ENCODE results near the gene CAPN7.
"Not testable (repeated sequence)": the region's sequence is repeated elsewhere in the genome, so short reads cannot be mapped to it uniquely, and the experiment has no call there.

Gene CAPN7

GRCh38 chr3:15181511-15181910 lies 24.5 kb upstream of the CAPN7 start:
- TF ChIP-seq CTCF (IDR thresholded peaks at IDR 0.05; ENCODE audit: insufficient read depth, missing control alignments) = no peak
- no peak for FAIRE-seq
- no peak for DNase-seq (ENCODE audit: insufficient read length, low spot score)

DNA sequence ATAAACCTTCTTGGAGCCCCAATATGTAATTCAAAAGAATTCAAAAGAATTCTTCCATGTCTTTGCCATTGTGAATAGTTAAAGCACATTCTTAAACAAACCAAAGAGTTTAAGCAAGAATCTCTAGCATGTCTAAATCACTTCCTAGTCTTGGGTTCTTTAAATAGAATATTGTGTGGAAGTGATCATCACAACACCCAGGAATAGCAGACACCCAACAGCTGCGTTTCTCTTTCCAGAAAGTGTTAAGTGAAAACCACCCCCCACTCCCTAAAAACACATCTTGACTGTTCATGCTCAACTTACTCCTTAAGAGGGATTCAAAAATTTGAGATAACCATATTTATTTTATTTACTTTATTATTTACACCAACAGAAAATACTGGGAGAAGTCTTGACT lies 24.1 kb upstream of the CAPN7 start:
- FAIRE-seq (no peak), DNase-seq (ENCODE audit: insufficient read length, low spot score) (no peak)
- no peak for TF ChIP-seq CTCF (IDR thresholded peaks at IDR 0.05; ENCODE audit: insufficient read depth, missing control alignments)

GRCh38 chr3:15183011-15183410 lies 23.0 kb upstream of the CAPN7 start:
- FAIRE-seq (no peak), DNase-seq (ENCODE audit: insufficient read length, low spot score) (no peak)
- TF ChIP-seq CTCF (IDR thresholded peaks at IDR 0.05; ENCODE audit: insufficient read depth, missing control alignments) = no peak

GRCh38 chr3:15185404-15185803 lies 20.6 kb upstream of the CAPN7 start:
- DNase-seq (ENCODE audit: insufficient read length, low spot score) (no peak), FAIRE-seq (no peak)
- TF ChIP-seq CTCF (IDR thresholded peaks at IDR 0.05; ENCODE audit: insufficient read depth, missing control alignments) = no peak

GRCh38 chr3:15186101-15186476 lies 20.0 kb upstream of the CAPN7 start:
- FAIRE-seq (no peak), DNase-seq (ENCODE audit: insufficient read length, low spot score) (no peak)
- no peak for TF ChIP-seq CTCF (IDR thresholded peaks at IDR 0.05; ENCODE audit: insufficient read depth, missing control alignments)

DNA sequence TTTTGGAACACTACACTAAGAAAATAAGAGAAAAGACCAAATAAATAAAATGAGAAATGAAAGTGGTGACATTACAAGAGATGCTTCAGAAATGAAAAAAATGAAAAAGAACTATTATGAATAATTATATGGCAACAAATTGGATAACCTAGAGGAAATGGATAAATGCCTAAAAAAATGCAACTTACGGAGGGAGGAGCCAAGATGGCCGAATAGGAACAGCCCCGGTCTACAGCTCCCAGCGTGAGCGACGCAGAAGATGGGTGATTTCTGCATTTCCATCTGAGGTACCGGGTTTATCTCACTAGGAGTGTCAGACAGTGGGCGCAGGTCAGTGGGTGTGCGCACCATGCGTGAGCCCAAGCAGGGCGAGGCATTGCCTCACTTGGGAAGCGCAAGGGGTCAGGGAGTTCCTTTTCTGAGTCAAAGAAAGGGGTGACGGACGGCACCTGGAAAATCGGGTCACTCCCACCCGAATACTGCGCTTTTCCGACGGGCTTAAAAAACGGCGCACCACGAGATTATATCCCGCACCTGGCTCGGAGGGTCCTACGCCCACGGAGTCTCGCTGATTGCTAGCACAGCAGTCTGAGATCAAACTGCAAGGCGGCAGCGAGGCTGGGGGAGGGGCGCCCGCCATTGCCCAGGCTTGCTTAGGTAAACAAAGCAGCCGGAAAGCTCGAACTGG lies 19.4 kb upstream of the CAPN7 start:
- not testable (repeated sequence) for FAIRE-seq; DNase-seq (ENCODE audit: insufficient read length, low spot score)

DNA sequence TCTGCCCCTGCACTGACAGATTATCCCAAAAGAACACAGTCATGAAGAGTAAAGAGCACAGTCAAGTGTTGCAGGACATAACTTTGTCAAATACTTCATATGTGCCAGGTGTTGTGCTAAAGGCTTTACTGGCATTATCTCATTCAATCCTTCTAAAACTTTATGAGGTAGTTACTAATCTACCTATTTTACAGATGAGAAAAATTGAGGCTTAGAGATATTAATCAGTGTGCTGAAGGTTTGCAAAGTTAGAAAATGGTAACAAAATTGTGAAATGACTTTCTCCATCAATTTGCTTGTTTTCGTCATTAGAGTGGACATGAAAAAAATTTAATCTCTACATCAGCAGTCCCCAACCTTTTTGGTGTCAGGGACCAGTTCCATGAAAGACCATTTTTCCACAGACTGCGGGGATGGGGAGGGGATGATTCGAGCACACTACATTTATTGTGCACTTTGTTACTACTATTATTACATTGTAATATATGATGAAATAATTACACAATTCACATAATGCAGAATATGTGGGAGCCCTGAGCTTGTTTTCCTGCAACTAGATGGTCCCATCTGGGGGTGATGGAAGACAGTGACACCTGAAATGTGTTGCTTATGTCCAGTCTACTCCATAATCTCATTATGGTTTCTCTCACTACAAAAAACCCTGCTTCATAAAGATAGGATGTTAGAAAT lies 8.6 kb upstream of the CAPN7 start:
- DNase-seq (ENCODE audit: insufficient read length, low spot score) (no peak), FAIRE-seq (no peak)
- TF ChIP-seq CTCF (IDR thresholded peaks at IDR 0.05; ENCODE audit: insufficient read depth, missing control alignments) = no peak

Measured in D721Med (cell line).